Endometrium (tissue), 2 donors: ENCODE results near the gene TREX2.
"Not testable (repeated sequence)": the region's sequence is repeated elsewhere in the genome, so short reads cannot be mapped to it uniquely, and the experiment has no call there.

Experiments
- FAIRE-seq: peaks from 2 replicates; lab custom pipeline; 2012; peaks lifted over from hg19 to GRCh38; lab: Jason Lieb, UNC
- donor health status: control.
- donor health status: control.

TREX2 gene

DNA sequence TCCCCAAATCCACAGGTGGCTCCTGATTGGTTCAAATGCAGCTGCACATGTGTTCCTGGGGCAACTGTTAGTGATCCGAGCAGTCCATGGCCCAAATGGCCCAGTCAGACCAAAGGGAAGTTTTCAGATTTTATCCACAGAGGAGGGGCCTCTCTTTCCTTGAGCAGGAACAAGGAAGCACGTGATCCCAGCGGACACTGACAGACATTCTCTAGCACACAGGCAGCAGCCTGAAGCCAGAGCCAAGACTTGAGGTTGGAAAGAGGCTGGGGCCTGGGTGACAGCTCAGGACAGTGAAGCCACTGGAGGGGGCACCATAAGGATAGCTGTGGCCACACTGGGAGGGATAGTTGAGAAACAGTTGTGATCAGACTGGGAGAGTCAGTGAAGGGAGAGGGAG, 38.1 kb downstream of the TREX2 start:
- no peak for FAIRE-seq

DNA sequence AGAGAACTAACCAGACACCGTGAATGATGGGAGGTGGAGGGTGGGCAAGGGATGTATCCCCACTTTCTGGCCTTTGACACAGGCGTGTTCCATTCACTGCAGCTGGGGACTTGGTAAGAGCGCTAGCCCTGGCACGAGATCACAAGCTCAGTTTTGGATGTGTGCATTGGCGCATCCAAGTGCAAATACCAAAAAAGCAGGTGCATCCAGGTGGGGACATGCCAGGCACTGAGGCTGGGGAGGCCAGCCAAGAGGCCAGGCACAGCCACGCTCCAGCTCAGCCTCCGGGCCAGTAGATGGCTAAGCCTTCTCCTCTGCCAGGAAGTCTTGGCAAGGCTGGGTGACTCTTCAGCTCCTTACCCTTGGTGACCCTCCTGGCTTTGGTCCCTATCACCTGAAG, 39.0 kb downstream of the TREX2 start:
- FAIRE-seq = no peak

GRCh38 chrX:153406011-153406410, 39.8 kb downstream of the TREX2 start:
- FAIRE-seq = no peak

DNA sequence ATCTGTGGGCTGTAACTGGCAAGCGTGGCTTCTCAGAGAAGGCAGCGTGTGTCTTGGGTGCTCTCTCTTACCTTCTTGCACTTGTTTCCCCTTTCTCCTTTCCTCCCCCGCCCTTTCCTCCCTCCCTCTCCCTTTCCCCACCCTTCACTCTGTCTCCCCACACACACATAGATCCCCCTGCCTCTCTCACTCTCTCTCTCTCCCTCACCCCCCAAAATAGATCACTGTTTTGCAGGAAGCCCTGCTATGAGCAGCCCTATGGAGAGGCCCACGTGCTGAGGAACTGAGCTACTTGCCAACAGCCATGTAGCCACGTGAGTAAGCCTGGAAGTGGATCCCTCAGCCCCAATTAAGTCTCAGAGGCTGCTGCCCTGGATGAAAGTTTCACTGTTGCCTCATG, 40.4 kb downstream of the TREX2 start:
- FAIRE-seq = no peak

- not testable (repeated sequence) for FAIRE-seq
These were observed 41.5 kb downstream of the TREX2 start for GRCh38 chrX:153404333-153404732.

GRCh38 chrX:153401133-153401764, 44.6 kb downstream of the TREX2 start, which contains the start of gene PNMA6E:
PNMA6E (minus strand) TSS chrX:153401350; CDS start chrX:153398849, 2,501 bp downstream.
- no peak for FAIRE-seq

- no peak for FAIRE-seq
These were observed 45.4 kb downstream of the TREX2 start for GRCh38 chrX:153400146-153401132.

GRCh38 chrX:153398275-153398960, 47.4 kb downstream of the TREX2 start:
- no peak for FAIRE-seq

DNA sequence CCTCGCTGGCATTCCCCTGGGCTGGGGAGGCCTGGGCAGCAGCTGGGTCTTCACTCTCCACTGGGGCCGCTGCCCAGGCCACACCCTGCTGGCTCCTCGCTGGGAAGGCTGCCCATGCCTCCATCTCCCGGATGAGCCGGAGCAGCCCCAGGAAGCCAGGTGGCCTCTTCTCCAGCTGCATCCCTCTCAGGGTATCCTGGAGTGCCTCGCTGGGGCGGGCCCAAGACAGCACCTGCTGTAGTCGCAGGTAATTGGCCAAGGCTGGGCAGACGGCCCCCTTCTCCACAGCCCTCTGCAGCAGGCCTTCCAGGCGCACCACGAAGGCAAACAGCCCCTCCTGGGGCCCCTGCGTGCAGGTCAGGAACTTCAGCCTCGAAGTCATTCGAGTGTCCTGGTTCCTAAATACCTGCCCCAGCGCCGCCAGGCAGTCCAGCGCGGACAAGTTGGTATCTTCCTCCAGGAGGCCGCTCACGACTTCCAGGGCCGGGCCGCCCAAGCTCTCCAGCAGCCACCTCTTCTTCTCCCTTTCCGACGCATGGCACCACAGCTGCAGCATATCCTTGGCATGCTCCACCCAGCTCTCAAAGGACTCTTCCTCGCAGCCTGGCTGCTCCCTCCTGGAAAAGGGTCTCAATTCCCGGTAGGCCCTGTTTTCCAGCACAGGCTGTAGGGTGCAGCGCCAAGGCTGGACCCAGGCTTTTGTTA, 48.4 kb downstream of the TREX2 start:
- FAIRE-seq = no peak

DNA sequence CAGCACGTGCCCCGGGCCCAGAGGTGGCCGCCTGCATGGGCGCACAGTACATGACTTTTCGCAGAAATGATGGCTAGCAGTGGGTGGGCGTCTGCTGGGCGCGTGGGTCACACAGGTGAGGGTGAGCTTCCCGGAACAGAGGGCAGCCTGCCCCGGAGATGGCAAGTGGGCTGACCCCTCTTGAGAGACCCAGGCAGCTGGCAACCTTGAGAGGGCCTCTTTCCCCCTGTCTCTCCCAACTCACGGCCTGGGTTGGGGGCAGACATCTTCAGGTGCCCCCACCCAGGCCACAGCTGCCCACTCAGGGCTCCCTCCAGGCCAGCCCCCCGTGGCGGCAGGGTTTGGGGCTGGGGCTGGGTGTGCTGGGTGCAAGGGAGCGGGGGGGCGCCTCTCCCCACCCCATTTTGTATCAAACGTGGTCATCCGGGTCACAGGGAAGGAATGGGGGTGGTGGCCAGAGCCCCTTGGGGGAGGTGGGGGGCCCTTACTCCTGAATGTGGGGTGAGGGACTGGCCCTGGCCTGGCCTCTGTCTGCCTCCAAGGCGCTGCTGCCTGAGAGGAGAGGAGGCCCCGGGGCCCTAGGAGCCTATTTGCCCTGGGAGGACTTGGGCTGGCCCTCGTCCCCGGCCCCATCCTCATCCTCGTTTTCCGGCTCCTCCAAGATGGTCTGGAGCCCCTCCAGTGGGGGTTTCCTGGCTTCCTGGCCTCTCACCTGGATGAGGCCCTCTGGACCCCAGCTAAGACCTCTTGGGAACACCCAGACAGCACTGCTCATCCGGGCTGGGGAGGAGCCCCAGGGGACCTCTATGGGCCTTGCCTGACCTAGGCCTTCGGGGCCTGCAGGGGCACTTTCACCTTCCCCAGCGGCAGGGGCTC, 49.3 kb downstream of the TREX2 start:
- no peak for FAIRE-seq

DNA sequence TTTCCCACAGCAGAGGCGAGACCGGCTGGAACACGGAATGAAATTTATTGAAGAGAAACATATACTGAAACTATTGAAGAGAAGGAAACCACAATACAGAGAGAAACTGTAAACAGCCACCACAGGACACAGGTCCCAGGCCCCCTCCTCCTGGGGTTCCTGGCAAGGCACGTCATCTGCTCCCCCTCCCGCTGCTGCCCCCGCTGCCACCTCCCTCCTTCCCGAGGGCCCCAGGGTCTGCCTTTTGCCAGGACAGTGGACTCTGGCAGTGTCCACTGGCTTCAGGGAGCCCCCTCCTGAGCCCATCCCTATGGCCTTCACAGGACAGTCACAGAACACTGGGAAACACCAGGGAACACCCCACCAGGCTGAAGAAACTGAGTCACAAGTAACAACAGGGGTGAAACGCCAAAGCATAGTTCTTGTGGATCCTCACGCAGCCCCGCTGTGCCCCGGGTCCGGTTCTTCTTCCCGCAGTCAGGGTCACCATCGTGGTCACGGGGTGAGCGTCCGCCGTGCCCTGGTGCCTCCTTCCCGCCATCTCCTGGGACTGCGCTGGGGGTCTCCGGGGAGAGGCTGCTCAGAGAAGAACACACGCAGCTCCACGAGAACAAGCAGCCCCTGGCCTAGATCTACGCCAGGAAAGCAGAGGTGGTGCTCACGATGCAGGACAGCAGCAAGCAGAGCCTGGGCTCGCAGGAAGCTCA, 50.1 kb downstream of the TREX2 start:
- FAIRE-seq = no peak

GRCh38 chrX:153394612-153395011, 51.2 kb downstream of the TREX2 start:
- no peak for FAIRE-seq
